ENCODE measurements around the gene LYPD6. TPM values are rescaled to one million over a fixed set of nuclear protein-coding genes. Genes with fewer than 3 reads are reported as not detected.

Gene LYPD6
- total RNA-seq, 4 donors from 2014 or later = 0.85 to 2.1 (median 1.6) TPM; not detected in 1

DNA sequence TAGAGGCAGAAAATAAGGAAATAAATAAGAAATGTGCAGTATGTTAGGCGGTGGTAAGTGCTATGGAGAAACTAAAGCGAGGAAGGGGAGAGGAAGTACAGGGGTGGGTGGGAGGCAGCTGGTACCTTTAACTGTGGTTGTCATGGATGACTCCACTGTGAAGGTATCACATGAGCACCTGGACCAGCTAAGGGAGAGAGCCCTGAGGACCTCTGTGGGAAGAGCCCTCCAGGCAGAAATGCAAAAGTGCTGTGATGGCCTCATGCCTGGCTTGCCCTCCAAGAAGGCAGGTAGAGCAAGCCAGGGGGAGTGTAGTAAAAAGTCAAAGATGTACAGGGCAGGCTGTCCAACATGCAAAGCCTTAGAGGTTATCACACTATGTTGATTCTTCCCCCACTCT is 17.9 kb downstream of the LYPD6 start:
- no peaks in the 10 kb centered on the region for H3K9me3 ChIP-seq
- H3K4me1 ChIP-seq = no peaks in the 10 kb centered on the region
- H3K4me3 ChIP-seq = no peak overlapping the region
- H3K36me3 ChIP-seq = no peaks in the 10 kb centered on the region
- no peak for TF ChIP-seq POLR2A (IDR thresholded peaks at IDR 0.05)
- TF ChIP-seq, protein P1, sequence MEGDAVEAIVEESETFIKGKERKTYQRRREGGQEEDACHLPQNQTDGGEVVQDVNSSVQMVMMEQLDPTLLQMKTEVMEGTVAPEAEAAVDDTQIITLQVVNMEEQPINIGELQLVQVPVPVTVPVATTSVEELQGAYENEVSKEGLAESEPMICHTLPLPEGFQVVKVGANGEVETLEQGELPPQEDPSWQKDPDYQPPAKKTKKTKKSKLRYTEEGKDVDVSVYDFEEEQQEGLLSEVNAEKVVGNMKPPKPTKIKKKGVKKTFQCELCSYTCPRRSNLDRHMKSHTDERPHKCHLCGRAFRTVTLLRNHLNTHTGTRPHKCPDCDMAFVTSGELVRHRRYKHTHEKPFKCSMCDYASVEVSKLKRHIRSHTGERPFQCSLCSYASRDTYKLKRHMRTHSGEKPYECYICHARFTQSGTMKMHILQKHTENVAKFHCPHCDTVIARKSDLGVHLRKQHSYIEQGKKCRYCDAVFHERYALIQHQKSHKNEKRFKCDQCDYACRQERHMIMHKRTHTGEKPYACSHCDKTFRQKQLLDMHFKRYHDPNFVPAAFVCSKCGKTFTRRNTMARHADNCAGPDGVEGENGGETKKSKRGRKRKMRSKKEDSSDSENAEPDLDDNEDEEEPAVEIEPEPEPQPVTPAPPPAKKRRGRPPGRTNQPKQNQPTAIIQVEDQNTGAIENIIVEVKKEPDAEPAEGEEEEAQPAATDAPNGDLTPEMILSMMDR (IDR thresholded peaks at IDR 0.05) = no peak
- no peak for DNase-seq
- H3K27me3 ChIP-seq = no peaks in the 10 kb centered on the region
- no peak overlapping the region for H3K27ac ChIP-seq

DNA sequence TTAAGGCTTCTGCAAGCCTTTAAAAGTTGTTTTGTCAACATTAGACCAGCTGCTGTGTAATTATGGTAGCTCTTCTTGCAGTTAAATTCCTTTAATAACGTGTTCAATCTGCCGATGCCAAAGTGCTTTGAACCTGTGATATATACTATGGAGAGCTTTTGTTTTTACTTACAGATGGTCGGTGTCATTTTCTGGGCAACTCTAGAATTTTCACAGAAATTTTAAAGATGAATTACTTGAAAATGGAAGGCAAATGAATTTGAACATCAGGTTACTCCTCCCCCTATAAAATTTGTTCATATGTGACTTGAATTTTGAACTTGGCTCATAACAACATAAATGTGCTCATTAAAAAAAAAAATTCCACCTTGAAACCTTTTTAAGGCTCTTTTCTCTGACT is 23.0 kb downstream of the LYPD6 start:
- no peak for TF ChIP-seq POLR2A (IDR thresholded peaks at IDR 0.05)
- TF ChIP-seq, protein P1 (IDR thresholded peaks at IDR 0.05) = no peak
- Histone ChIP-seq H3K4me3 (no peak overlapping the region), H3K9me3 (no peaks in the 10 kb centered on the region), H3K36me3 (no peaks in the 10 kb centered on the region), H3K4me1 (no peaks in the 10 kb centered on the region), H3K27me3 (no peaks in the 10 kb centered on the region), H3K27ac (no peak overlapping the region)
- no peak for DNase-seq

DNA sequence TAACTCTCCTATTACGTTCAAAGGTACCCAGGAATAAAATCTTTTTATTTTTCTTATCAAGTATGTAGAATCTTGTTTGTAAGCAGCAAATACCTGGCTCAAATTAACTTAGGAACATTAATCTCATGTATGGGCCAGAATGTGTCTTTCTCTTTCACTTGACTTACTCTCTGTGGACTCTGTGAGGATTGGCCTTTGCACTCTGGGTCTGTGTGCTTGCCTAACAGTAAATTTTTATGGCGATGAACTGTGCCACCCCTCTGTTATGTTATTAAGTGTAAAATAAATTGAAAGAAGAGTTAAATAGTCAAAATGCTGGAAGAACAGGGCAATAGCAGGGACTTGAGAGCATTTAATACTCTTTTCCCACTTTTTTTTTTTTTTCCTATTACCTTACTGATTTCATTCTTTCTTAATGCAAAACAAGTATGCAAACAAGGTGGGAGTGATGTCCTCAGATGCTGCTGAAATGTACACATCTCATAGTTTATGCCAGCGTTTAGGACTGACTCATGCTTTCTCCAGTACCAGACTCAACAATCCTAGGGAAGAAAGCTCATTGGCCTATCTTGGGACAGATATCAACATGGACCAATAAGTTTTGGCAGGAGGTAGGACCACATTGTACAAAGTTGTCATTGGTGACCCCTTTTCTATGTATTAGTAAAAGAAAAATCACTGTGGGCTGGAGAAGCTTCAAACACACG is 25.5 kb downstream of the LYPD6 start:
- peak in 1 of 3 donors; percentile 57 for DNase-seq
- Histone ChIP-seq H3K27me3 (no peaks in the 10 kb centered on the region), H3K4me1 (peaks cover 0 to 5% (median 0%) of the 10 kb centered on the region in 4 donors), H3K36me3 (no peaks in the 10 kb centered on the region), H3K27ac (no peak overlapping the region), H3K9me3 (no peaks in the 10 kb centered on the region), H3K4me3 (no peak overlapping the region)
- TF ChIP-seq POLR2A (IDR thresholded peaks at IDR 0.05) = no peak
- TF ChIP-seq, protein P1 (IDR thresholded peaks at IDR 0.05) = no peak

DNA sequence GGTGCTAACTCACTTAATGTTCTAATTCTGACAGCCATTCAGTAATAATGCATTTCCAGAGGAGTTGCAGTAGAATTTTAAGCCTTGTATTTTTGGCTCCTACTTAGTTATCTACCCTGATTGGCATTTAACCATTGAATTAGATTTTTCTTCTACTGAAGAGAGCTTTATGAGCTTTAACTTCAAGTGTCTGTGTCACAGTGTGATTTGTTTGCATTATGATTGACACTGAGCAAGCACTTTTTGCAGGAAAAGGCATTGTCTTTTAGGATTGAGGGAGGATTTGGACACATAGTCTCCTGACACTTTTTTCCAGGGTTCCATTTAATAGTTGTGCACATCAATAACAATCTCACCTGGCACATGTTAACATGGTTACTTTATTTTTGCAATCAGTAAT is 26.7 kb downstream of the LYPD6 start:
- H3K4me3 ChIP-seq = no peak overlapping the region
- DNase-seq = no peak
- TF ChIP-seq, protein P1 (IDR thresholded peaks at IDR 0.05) = no peak
- TF ChIP-seq POLR2A (IDR thresholded peaks at IDR 0.05) = no peak

DNA sequence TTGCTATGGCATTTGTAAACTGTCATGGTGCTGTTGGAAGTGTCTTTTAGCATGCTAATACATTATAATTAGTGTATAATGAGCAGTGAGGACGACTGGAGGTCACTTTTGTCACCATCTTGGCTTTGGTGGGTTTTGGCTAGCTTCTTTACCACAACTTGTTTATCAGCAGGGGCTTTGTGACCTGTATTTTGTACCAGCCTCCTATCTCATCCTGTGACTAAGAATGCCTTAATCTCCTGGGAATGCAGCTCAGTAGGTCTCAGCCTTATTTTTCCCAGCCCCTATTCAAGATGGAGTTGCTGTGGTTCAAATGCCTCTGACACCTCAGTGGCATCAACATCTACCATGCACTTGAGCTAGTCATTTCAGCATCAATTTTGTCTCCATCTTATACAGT is 29.7 kb downstream of the LYPD6 start:
- no peak for TF ChIP-seq POLR2A (IDR thresholded peaks at IDR 0.05)
- TF ChIP-seq, protein P1 (IDR thresholded peaks at IDR 0.05) = no peak
- DNase-seq = no peak
- Histone ChIP-seq H3K27me3 (no peaks in the 10 kb centered on the region), H3K36me3 (no peaks in the 10 kb centered on the region), H3K27ac (no peak overlapping the region), H3K9me3 (no peaks in the 10 kb centered on the region), H3K4me1 (peaks cover 0 to 5% (median 0%) of the 10 kb centered on the region in 4 donors), H3K4me3 (no peak overlapping the region)

More for the DNA sequence above, 26.7 kb downstream of the LYPD6 start:
- no peaks in the 10 kb centered on the region for H3K27me3 ChIP-seq
- peaks cover 0 to 5% (median 0%) of the 10 kb centered on the region in 4 donors for H3K4me1 ChIP-seq
- no peaks in the 10 kb centered on the region for H3K9me3 ChIP-seq
- no peaks in the 10 kb centered on the region for H3K36me3 ChIP-seq
- H3K27ac ChIP-seq = no peak overlapping the region

Measured in Peyer's patch (tissue), 4 donors.